Measurements from ENCODE around the gene PRM2. TPM values are rescaled to one million over a fixed set of nuclear protein-coding genes. Genes with fewer than 3 reads are reported as not detected.

PRM2 gene
- total and polyA plus RNA-seq, 10 donors, result not detected

- WGBS, 5 donors, result 78 to 86% (median 80%) methylated on average over 7 of the region's 7 CpGs
- Histone ChIP-seq H3K4me3 (no peak overlapping the region), H3K4me1 (peaks cover 0 to 9% (median 0%) of the 10 kb centered on the region in 6 donors)
Measured at GRCh38 chr16:11278681-11279628, 2.7 kb upstream of the PRM2 start.

GRCh38 chr16:11277607-11278337, 1.5 kb upstream of the PRM2 start:
- Histone ChIP-seq H3K27me3 (replicated peaks in 1 of 7) (no peaks in the 10 kb centered on the region), H3K27ac (no peak overlapping the region), H3K4me1 (peaks cover 0 to 9% (median 0%) of the 10 kb centered on the region in 6 donors), H3K9me3 (no peaks in the 10 kb centered on the region), H3K4me3 (no peak overlapping the region), H3K36me3 (no peaks in the 10 kb centered on the region)
- WGBS, 5 donors, result 83 to 92% (median 91%) methylated on average over 12 of the region's 12 CpGs
- no peak for TF ChIP-seq POLR2AphosphoS5 (IDR thresholded peaks at IDR 0.05)
- intact Hi-C loops (cut with DNase I; ENCODE audit: low total_unique reads), result no loop called here
- no peak for DNase-seq

More at GRCh38 chr16:11278681-11279628, 2.7 kb upstream of the PRM2 start:
- DNase-seq, result no peak
- Histone ChIP-seq H3K27me3 (replicated peaks in 1 of 7) (no peaks in the 10 kb centered on the region), H3K36me3 (no peaks in the 10 kb centered on the region), H3K9me3 (no peaks in the 10 kb centered on the region), H3K27ac (no peak overlapping the region)
- intact Hi-C loops (cut with DNase I; ENCODE audit: low total_unique reads), result no loop called here
- no peak for TF ChIP-seq POLR2AphosphoS5 (IDR thresholded peaks at IDR 0.05)
- no peak for TF ChIP-seq POLR2A (IDR thresholded peaks at IDR 0.05)
- TF ChIP-seq CTCF (IDR thresholded peaks at IDR 0.05 in 8 of 11, conservative IDR thresholded peaks at IDR 0.05 in 3 of 11), result no peak

- no peak for TF ChIP-seq POLR2AphosphoS5 (IDR thresholded peaks at IDR 0.05)
- no peak for TF ChIP-seq POLR2A (IDR thresholded peaks at IDR 0.05)
- TF ChIP-seq CTCF (IDR thresholded peaks at IDR 0.05 in 8 of 11, conservative IDR thresholded peaks at IDR 0.05 in 3 of 11), result no peak
Measured at GRCh38 chr16:11276896-11277593, 765 bp upstream of the PRM2 start.

GRCh38 chr16:11274964-11275363, 1.3 kb downstream of the PRM2 start:
- H3K4me1 ChIP-seq, result peaks cover 0 to 9% (median 0%) of the 10 kb centered on the region in 6 donors
- WGBS, 5 donors, result 89 to 93% (median 92%) methylated on average over 5 to 7 of the region's 7 CpGs
- no peaks in the 10 kb centered on the region for H3K27me3 ChIP-seq (replicated peaks in 1 of 7)
- no peak for TF ChIP-seq POLR2AphosphoS5 (IDR thresholded peaks at IDR 0.05)
- TF ChIP-seq POLR2A (IDR thresholded peaks at IDR 0.05), result no peak
- TF ChIP-seq CTCF (IDR thresholded peaks at IDR 0.05 in 8 of 11, conservative IDR thresholded peaks at IDR 0.05 in 3 of 11), result no peak
- intact Hi-C loops (cut with DNase I; ENCODE audit: low total_unique reads), result no loop called here
- H3K9me3 ChIP-seq, result no peaks in the 10 kb centered on the region
- no peaks in the 10 kb centered on the region for H3K36me3 ChIP-seq
- H3K27ac ChIP-seq, result no peak overlapping the region
- no peak overlapping the region for H3K4me3 ChIP-seq
- DNase-seq, result no peak

More at GRCh38 chr16:11276896-11277593, 765 bp upstream of the PRM2 start:
- Histone ChIP-seq H3K4me3 (no peak overlapping the region), H3K36me3 (no peaks in the 10 kb centered on the region), H3K27me3 (replicated peaks in 1 of 7) (no peaks in the 10 kb centered on the region), H3K4me1 (peaks cover 0 to 9% (median 0%) of the 10 kb centered on the region in 6 donors), H3K9me3 (no peaks in the 10 kb centered on the region), H3K27ac (no peak overlapping the region)
- WGBS, 5 donors, result 80 to 89% (median 87%) methylated on average over 11 of the region's 11 CpGs
- intact Hi-C loops (cut with DNase I; ENCODE audit: low total_unique reads), result no loop called here
- no peak for DNase-seq
